Mammary epithelial cell (primary cell): ENCODE measurements around the gene GCN1.
"Not testable (repeated sequence)": the region's sequence is repeated elsewhere in the genome, so short reads cannot be mapped to it uniquely, and the experiment has no call there.

Source experiments
- EZH2 ChIP-seq: IDR thresholded peaks from 2 replicates; pipeline ENCODE4 v1.6.1; 2012; ENCODE audit warnings: low read length, inconsistent platforms, borderline replicate concordance
- TF ChIP-seq, protein P1 (sequence below), 2 donors: IDR thresholded peaks in 1 of 2; conservative IDR thresholded peaks in 1 of 2; 2 replicates each; pipeline ENCODE4 v1.5.1; 2011 to 2012; ENCODE audit warnings: inconsistent platforms in 2 of 2, low read length in 2 of 2, mild to moderate bottlenecking in 2 of 2, control low read depth in 1 of 2, low read depth in 1 of 2; ENCODE audit not compliant: insufficient read depth in 1 of 2; ENCODE audit errors: extremely low read depth in 1 of 2

DNA sequence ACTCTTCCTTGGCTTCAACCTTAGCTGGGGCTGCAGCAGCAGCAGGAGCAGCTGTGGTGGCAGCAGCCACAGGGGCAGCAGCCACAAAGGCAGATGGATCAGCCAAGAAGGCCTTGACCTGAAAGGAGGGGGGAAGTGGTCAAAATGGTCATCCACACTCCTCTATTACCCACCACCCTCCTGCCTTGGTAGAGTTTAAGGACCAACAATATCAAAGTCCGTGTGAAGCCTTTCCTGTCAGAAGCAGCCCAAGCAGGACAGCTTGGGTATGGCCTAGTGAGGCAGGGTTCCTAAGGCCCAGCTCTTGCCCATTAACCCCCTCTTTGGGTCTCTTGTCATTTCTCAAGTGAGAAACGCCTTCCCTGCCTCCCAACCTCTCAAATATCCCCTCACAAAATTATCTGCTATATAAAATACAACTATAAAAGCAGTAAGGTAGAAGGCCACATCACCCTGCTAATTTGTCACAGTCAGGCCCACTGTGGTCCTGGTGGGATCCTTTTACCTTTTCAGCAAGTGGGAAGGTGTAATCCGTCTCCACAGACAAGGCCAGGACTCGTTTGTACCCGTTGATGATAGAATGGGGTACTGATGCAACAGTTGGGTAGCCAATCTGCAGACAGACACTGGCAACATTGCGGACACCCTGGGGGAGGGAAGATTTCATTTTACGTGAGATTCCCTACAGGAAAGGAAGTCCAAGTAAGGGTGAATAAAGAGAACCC lies 2.5 kb upstream of the GCN1 start:
- TF ChIP-seq, protein P1, sequence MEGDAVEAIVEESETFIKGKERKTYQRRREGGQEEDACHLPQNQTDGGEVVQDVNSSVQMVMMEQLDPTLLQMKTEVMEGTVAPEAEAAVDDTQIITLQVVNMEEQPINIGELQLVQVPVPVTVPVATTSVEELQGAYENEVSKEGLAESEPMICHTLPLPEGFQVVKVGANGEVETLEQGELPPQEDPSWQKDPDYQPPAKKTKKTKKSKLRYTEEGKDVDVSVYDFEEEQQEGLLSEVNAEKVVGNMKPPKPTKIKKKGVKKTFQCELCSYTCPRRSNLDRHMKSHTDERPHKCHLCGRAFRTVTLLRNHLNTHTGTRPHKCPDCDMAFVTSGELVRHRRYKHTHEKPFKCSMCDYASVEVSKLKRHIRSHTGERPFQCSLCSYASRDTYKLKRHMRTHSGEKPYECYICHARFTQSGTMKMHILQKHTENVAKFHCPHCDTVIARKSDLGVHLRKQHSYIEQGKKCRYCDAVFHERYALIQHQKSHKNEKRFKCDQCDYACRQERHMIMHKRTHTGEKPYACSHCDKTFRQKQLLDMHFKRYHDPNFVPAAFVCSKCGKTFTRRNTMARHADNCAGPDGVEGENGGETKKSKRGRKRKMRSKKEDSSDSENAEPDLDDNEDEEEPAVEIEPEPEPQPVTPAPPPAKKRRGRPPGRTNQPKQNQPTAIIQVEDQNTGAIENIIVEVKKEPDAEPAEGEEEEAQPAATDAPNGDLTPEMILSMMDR (conservative IDR thresholded peaks at IDR 0.05 in 1 of 2, IDR thresholded peaks at IDR 0.05 in 1 of 2; ENCODE audit: extremely low read depth in 1 of 2, insufficient read depth in 1 of 2, low read depth in 1 of 2, low read length in 2 of 2): not testable (repeated sequence)
- TF ChIP-seq EZH2: not testable (repeated sequence)
